Measurements from ENCODE around the gene TMEM231.

The TMEM231 gene

DNA sequence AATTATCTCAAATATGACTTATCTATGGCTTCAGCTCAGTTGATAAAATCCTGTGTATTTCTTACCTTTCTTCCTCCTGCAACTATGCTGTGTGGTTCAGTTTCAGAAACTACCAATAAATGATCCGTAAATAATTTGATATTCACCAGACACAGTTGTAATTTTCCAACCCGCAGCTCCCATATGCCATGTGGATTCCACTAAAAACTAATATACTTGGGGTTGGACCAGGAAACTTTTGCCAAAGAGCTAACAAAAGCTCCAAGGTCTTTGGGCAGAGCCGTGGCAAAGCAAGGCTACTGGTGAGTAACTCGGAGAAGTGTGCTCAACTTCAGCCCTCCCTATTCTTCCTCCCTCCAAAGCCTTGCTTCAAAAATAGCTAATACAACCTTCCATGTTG lies 58.5 kb downstream of the TMEM231 start:
- ChIA-PET POLR2A (no interaction called here), CTCF (interaction anchor here (1.3 to 2.6 kb wide), 5 partner anchors 10 to 298 kb away, joined by 3 to 12 read pairs (median 10); no protein-coding TSS in a partner anchor)
- DNase-seq (ENCODE audit: low read depth, low spot score): no peak
- no peak overlapping the region for H3K4me3 ChIP-seq (ENCODE audit: low read depth, low read length)
- TF ChIP-seq, protein P1, sequence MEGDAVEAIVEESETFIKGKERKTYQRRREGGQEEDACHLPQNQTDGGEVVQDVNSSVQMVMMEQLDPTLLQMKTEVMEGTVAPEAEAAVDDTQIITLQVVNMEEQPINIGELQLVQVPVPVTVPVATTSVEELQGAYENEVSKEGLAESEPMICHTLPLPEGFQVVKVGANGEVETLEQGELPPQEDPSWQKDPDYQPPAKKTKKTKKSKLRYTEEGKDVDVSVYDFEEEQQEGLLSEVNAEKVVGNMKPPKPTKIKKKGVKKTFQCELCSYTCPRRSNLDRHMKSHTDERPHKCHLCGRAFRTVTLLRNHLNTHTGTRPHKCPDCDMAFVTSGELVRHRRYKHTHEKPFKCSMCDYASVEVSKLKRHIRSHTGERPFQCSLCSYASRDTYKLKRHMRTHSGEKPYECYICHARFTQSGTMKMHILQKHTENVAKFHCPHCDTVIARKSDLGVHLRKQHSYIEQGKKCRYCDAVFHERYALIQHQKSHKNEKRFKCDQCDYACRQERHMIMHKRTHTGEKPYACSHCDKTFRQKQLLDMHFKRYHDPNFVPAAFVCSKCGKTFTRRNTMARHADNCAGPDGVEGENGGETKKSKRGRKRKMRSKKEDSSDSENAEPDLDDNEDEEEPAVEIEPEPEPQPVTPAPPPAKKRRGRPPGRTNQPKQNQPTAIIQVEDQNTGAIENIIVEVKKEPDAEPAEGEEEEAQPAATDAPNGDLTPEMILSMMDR (IDR thresholded peaks at IDR 0.05; ENCODE audit: insufficient read depth, low read length, missing control alignments): no peak

GRCh38 chr16:75495076-75495674 lies 60.9 kb downstream of the TMEM231 start, which contains the start of gene CHST6:
TSS of gene CHST6 (minus strand) at chr16:75495441. CDS start at chr16:75479828, 15,613 bp downstream.
- POLR2A ChIA-PET: no interaction called here
- TF ChIP-seq, protein P1 (IDR thresholded peaks at IDR 0.05; ENCODE audit: insufficient read depth, low read length, missing control alignments): no peak
- no peak for DNase-seq (ENCODE audit: low read depth, low spot score)
- H3K4me3 ChIP-seq (ENCODE audit: low read depth, low read length): peak within 1 kb of the TSS; percentile 40
- CTCF ChIA-PET: interaction anchor here (0.9 to 2.2 kb wide), 5 partner anchors 9 to 23 kb away, joined by 3 to 15 read pairs (median 3); no protein-coding TSS in a partner anchor

- H3K4me3 ChIP-seq (ENCODE audit: low read depth, low read length): peak overlapping the region; percentile 40
- POLR2A ChIA-PET: no interaction called here
- DNase-seq (ENCODE audit: low read depth, low spot score): no peak
- CTCF ChIA-PET: interaction anchor here (0.9 to 2.2 kb wide), 7 partner anchors 9 to 1677 kb away, joined by 3 to 15 read pairs (median 3); partner anchors contain the start of gene TMEM170A
- TF ChIP-seq, protein P1 (IDR thresholded peaks at IDR 0.05; ENCODE audit: insufficient read depth, low read length, missing control alignments): no peak
Observed at GRCh38 chr16:75494661-75495075, 61.4 kb downstream of the TMEM231 start.

DNA sequence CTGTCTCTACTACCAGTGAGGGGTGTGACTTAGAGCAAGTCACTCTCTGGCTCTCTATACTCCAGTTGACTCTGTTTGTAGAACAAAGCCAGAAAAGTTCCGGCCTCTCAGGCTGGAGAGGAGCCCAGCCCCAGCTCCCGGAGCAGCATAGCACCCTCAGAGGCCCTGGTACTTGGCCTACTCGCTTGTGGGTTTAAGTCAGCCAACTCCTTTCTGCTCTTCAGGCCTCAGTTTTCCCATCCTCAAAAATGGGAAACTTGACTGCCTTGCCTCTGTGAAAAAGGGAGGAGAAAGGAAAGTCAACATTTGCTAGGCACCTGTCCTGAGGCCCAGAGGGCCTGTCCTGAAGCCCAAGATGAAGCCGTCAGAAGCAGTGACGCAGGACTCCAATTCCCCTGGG lies 61.9 kb downstream of the TMEM231 start:
- CTCF ChIA-PET: interaction anchor here (0.9 to 2.2 kb wide), 6 partner anchors 8 to 1677 kb away, joined by 3 to 15 read pairs (median 4); partner anchors contain the start of gene TMEM170A
- POLR2A ChIA-PET: no interaction called here
- TF ChIP-seq, protein P1 (IDR thresholded peaks at IDR 0.05; ENCODE audit: insufficient read depth, low read length, missing control alignments): no peak
- H3K4me3 ChIP-seq (ENCODE audit: low read depth, low read length): no peak overlapping the region
- DNase-seq (ENCODE audit: low read depth, low spot score): no peak

- no peak overlapping the region for H3K4me3 ChIP-seq (ENCODE audit: low read depth, low read length)
- TF ChIP-seq, protein P1 (IDR thresholded peaks at IDR 0.05; ENCODE audit: insufficient read depth, low read length, missing control alignments): no peak
- no peak for DNase-seq (ENCODE audit: low read depth, low spot score)
- POLR2A ChIA-PET: interaction anchor here (1.6 kb wide), 1 partner anchor 26 kb away, joined by 3 read pairs; no protein-coding TSS in a partner anchor
- CTCF ChIA-PET: interaction anchor here (1.2 kb wide), 1 partner anchor 19 kb away, joined by 4 read pairs; no protein-coding TSS in a partner anchor
Observed at GRCh38 chr16:75491876-75492275, 64.2 kb downstream of the TMEM231 start.

- POLR2A ChIA-PET: no interaction called here
- CTCF ChIA-PET: interaction anchor here (1.1 to 2.5 kb wide), 2 partner anchors 9 to 23 kb away, joined by 5 to 10 read pairs; partner anchors contain the start of gene TMEM170A
- no peak overlapping the region for H3K4me3 ChIP-seq (ENCODE audit: low read depth, low read length)
- no peak for DNase-seq (ENCODE audit: low read depth, low spot score)
- TF ChIP-seq, protein P1 (IDR thresholded peaks at IDR 0.05; ENCODE audit: insufficient read depth, low read length, missing control alignments): no peak
Observed at GRCh38 chr16:75488322-75488721, 67.7 kb downstream of the TMEM231 start.

All from AG04449 (cell line).